Upper lobe of right lung (tissue), 1 donor: ENCODE data around the gene UBL5. TPM values are rescaled to one million over a fixed set of nuclear protein-coding genes. Genes with fewer than 3 reads are reported as not detected.
"Not testable (repeated sequence)": the region's sequence is repeated elsewhere in the genome, so short reads cannot be mapped to it uniquely, and the experiment has no call there.

Source experiments
- ATAC-seq: fragments of 200-7000 bp; cut with Tn5 transposase; one replicate; pipeline ENCODE4 v1.9.1; 2020; ENCODE audit warnings: mild to moderate bottlenecking, moderate library complexity
- DNase-seq: peaks from one replicate; pipeline ENCODE4 v3.0.0-alpha.2; 2020
- H3K27ac ChIP-seq: fragments of 200-600 bp; one replicate; pipeline ENCODE4 v1.8.0; 2022
- H3K27me3 ChIP-seq: fragments of 200-600 bp; one replicate; pipeline ENCODE4 v1.8.0; 2022; ENCODE audit warnings: mild to moderate bottlenecking
- H3K36me3 ChIP-seq: fragments of 200-600 bp; one replicate; pipeline ENCODE4 v1.8.0; 2022
- H3K4me1 ChIP-seq: fragments of 200-600 bp; one replicate; pipeline ENCODE4 v1.8.0; 2022
- H3K4me3 ChIP-seq: fragments of 200-600 bp; one replicate; pipeline ENCODE4 v1.8.0; 2022; ENCODE audit warnings: mild to moderate bottlenecking
- H3K9me3 ChIP-seq: fragments of 200-600 bp; one replicate; pipeline ENCODE4 v1.8.0; 2022
- intact Hi-C: fragments of 100-400 bp; cut with DNase I; formaldehyde crosslinking; loops from one replicate; pipeline ENCODE4 v1.11.0; 2022
- long read RNA-seq: library from polyadenylated mRNA; unstranded; transcript quantifications from one replicate; pipeline ENCODE4 v2.0.0, GENCODE V29; 2021
- total RNA-seq: library from RNA; stranded (reverse); fragmentation: NEBNext Ultra II Directional; extraction: Animal tissue kit (Norgen Biotek cat#: 25700); gene quantifications from one replicate; pipeline ENCODE4 v1.2.1, GENCODE V29; 2021
- TF ChIP-seq, protein P1 (sequence below): fragments of 200-600 bp; IDR thresholded peaks from one replicate; pipeline ENCODE4 v1.8.0; 2022; ENCODE audit warnings: antibody characterized with exemption
- donor health status: DM: no; HTN: yes; CAD: no; lungs with severe emphysema.

Gene UBL5
- total RNA-seq: 220 TPM
- long read RNA-seq, transcript UBL5-202 (5 exons, 432 nt): major isoform, 28 of 47 reads
- long read RNA-seq, transcript UBL5-201 (5 exons, 513 nt): minor isoform, 10 of 47 reads
- long read RNA-seq, partial matches to known transcripts: 5 of 47 reads
- long read RNA-seq, other reads (novel, unspliced or antisense): 3 of 47 reads

DNA sequence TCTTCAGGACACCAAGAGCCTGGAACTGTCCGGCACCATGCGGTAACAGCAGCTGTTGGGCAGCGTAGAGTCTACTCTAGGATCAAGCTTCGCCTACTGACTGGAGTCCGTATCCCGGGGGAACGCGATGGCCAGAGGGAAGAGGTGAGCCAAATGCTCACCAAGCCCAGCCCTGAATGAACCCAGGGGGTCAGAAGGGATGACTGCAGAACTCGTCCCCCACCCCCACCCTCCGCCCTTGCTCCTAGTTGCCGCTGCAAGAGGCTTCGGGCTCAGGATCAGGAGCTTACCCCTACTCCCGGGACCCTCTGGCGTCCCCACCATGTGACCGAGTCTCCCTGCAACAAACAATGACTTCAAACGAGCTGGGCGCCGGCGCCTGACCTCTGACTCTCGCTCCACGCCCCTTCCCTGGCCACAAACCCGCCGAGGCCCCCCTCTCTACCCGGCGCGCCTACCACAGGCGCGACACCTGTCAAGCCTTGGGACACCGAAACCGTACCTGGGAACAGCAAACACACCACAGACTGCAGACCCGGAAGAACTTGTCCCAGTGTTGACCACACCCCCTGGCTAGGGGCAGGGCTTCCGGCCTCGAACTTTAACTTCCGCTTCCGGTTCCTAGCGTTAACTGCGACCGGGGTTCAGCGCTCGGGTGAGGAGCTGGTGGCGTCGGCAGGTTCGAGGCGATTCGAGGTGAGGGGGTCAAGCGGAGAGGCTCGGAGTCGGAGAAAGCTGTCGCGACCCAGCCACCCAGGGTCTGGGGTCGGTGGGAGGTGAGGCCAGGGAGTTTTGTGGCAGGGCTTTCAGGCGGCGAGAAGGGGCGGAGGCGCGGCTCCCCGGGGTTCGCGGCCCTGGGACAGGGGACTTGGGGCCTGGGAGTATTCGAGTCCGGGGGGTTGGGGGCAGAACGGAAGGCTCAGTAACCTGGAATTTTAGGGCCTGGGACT is at the start of gene UBL5:
UBL5 (plus strand) TSS at position 630 of the 950 bp plus-strand sequence. CDS start 420 bp downstream, outside the sequence.
- Histone ChIP-seq H3K27ac (peak within 1 kb of the TSS; percentile 85), H3K9me3 (no peaks in the 10 kb centered on the region), H3K36me3 (peaks cover 13% of the 10 kb centered on the region), H3K4me1 (peaks cover 24% of the 10 kb centered on the region), H3K4me3 (peak within 1 kb of the TSS; percentile 91), H3K27me3 (no peaks in the 10 kb centered on the region)
- intact Hi-C loops: no loop called here
- ATAC-seq: peak; percentile 99
- TF ChIP-seq, protein P1, sequence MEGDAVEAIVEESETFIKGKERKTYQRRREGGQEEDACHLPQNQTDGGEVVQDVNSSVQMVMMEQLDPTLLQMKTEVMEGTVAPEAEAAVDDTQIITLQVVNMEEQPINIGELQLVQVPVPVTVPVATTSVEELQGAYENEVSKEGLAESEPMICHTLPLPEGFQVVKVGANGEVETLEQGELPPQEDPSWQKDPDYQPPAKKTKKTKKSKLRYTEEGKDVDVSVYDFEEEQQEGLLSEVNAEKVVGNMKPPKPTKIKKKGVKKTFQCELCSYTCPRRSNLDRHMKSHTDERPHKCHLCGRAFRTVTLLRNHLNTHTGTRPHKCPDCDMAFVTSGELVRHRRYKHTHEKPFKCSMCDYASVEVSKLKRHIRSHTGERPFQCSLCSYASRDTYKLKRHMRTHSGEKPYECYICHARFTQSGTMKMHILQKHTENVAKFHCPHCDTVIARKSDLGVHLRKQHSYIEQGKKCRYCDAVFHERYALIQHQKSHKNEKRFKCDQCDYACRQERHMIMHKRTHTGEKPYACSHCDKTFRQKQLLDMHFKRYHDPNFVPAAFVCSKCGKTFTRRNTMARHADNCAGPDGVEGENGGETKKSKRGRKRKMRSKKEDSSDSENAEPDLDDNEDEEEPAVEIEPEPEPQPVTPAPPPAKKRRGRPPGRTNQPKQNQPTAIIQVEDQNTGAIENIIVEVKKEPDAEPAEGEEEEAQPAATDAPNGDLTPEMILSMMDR: no peak
- peak; percentile 92 for DNase-seq

DNA sequence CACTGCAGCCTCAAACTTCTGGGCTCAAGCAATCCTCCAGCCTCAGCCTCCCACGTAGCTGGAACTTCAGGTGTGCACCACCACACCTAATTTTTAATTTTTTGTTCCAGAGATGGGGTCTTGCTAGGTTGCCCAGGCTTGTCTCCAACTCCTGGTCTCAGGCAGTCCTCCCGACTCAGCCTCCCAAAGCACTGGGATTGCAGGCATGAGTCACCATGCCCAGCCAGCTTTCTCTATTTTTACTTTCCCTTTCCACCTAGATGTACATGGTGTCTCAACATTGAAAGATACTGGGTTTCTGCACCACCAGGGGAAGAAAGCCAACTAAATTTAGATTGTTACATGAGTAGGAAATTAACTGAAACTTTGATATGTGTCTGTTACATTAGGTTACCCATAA is 45.4 kb upstream of the UBL5 start:
- no peak overlapping the region for H3K4me3 ChIP-seq
- no peak for DNase-seq
- H3K36me3 ChIP-seq: no peaks in the 10 kb centered on the region
- no peak for ATAC-seq
- H3K27me3 ChIP-seq: no peaks in the 10 kb centered on the region
- peaks cover 7% of the 10 kb centered on the region for H3K4me1 ChIP-seq
- no peak overlapping the region for H3K27ac ChIP-seq
- H3K9me3 ChIP-seq: no peaks in the 10 kb centered on the region
- intact Hi-C loops: no loop called here
- TF ChIP-seq, protein P1: no peak

DNA sequence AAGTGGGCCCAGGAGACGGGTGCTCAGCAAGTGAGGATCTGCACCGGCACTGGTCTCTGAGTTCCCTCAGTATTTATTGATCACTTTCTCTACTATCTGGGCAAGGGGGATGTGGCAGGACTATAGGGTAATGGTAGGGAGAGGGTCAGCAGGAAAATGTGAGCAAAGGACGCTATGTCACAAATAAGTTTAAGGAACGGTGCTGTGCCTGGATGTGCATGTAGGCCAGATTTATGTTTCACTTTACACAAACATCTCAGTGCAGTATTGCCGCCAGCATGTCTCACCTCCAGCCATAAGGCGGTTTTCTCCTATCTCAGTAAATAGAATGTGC is 43.6 kb upstream of the UBL5 start:
- DNase-seq, ATAC-seq, H3K27ac ChIP-seq, H3K9me3 ChIP-seq, H3K27me3 ChIP-seq, H3K4me3 ChIP-seq, H3K36me3 ChIP-seq, intact Hi-C loops, H3K4me1 ChIP-seq: not testable (repeated sequence)

DNA sequence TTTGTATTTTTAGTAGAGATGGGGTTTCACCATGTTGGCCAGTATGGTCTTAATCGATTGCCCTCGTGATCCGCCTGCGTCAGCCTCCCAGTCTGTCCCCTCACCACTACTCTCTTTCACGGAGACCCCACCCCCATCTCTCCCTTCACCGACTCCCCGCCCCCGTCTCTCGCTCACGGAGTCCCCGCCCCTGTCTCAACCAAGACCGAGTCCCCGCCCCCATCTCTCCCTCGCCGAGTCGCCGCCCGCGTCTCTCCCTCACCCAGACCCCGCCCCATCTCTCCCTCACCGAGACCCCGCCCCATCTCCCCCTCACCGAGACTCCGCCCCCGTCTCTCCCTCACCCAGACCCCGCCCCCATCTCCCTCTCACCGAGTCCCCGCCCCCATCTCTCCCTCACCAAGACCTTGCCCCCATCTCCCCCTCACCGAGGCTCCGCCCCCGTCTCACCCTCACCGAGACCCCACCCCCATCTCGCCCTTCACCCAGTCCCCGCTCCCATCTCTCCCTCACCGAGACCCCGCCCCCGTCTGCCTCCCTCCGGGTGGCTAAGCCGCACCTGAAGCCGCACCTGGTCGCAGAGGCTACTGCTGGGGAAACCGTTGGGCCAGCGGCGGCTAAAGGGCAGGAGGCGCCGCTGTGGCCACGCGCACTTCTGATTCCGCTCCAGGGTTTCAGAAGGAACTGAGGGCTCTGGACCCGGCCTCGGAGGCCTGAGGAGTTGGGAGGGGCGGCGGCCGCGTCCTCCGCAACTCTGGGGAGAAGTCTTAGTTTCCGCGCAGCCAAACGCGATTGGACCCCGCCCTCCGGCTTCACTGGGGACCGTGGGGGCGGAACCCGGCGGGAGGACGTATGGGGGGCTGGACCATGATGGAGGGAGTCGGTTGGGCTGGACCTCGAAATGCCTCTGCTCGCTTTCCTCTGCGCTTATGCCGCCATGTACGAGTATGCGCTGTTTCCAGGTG is 42.1 kb upstream of the UBL5 start:
- ATAC-seq (peak; percentile 97), DNase-seq (peak; percentile 99)
- Histone ChIP-seq H3K36me3 (no peaks in the 10 kb centered on the region), H3K27ac (peak overlapping the region; percentile 94), H3K27me3 (no peaks in the 10 kb centered on the region), H3K9me3 (no peaks in the 10 kb centered on the region), H3K4me1 (peaks cover 7% of the 10 kb centered on the region), H3K4me3 (peak overlapping the region; percentile 79)
- TF ChIP-seq, protein P1: no peak
- intact Hi-C loops: no loop called here

DNA sequence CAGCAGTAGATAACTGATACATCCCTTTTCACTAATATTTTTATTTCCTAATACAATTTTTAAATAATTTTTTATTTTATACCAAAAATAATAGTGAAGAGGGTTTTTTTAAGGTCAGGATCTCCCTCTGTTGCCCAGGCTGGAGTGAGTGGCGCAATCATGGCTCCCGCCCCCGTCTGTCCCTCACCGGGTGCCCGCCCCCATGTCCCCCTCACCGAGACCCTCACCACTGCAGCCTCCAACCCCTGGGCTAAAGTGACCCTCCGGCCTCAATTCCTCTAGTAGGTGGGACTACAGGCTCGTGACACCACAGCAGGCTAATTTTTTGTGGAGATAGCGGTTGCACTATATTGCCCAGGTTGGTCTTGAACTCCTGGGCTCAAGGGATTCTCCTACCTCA is 41.4 kb upstream of the UBL5 start:
- H3K4me1 ChIP-seq: peaks cover 12% of the 10 kb centered on the region
- H3K36me3 ChIP-seq: no peaks in the 10 kb centered on the region
- intact Hi-C loops: no loop called here
- H3K4me3 ChIP-seq: peak overlapping the region; percentile 79
- H3K27ac ChIP-seq: peak overlapping the region; percentile 94
- TF ChIP-seq, protein P1: no peak
- no peaks in the 10 kb centered on the region for H3K27me3 ChIP-seq
- H3K9me3 ChIP-seq: no peaks in the 10 kb centered on the region
- DNase-seq (no peak), ATAC-seq (no peak)
